ENCODE measurements around the gene CLEC16A.

The CLEC16A gene

DNA sequence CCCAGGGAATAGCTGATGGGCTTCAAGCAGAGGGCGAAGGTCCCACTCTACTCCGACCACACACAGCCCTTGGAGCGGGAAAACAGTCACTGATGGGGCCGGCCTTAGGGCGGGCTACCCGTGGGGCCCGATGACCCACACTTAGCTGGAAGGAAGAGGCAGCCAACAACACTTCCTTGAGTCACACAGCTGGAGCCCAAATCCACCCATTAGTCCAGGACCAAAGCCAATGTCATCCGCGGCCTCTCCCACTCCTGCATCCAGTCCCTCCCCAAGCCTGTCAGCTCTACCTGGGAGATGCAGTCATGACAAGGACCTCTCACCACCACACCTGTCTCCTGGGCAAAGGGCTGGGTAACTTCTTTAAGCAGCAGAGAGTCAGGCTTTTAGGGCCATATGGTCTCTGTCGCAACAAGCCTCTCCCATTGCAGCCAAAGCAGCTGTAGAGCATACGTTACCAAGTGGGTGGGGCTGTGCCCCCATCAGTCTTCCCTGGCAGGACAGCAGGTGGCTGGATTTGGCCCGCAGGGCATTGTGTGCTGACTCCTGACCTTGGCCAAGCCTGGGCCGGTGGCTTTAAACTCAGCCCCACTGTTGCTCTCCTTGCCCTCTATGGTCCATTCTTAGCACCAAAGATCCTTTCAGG is 200.9 kb downstream of the CLEC16A start:
- no peak for DNase-seq

DNA sequence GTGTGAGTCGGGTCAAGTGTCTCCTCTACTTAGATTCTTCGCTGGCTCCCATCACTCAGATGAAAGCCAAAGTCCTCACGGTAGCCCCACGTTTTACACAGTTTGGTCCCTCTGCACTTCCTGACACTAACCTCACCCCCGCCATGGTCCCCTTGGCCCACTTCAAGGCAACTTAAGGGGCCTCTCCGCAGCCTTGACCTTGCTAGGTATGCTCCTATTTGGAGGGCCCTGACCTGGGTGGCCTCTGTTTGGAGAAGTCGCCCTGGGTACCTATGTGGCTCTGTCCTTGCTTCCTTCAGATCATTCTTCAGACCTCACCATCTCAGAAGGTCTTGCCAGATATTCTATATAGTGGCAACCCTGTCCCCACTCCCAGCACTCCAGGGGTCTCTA is 201.5 kb downstream of the CLEC16A start:
- no peak for DNase-seq

DNA sequence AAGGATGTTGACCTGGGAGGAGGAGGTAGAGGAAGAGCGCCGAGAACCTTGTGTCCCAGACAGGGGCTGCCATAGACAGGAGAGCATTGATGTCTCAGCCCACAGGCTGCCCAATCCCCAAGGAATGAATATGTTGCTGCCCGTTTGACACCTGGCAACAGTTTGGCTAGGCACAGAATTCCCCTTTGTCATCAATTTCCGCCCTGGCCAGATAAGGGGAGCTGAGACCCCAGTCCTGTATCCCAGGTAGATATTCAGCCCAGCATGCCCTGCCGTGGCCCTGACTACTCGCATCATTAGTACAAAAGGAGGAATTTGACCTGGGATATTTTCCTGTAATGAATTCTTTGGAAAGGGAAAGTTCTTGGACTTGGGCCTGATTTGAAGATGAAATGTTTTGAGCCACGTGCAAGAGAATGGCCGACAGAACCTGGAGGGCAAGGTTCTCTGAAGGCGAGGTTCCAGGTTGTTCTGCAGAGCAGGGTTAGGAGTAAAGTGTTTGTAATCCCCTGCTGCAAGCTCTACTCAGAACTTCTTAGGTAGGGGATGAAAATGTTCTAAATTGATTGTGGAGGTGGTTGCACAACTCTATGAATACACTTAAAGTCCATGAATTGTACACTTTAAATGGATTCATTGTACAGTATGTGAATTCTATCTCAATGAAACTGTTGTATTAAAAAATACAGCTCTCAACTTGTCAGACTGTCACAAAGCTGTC is 202.8 kb downstream of the CLEC16A start:
- no peak for DNase-seq

DNA sequence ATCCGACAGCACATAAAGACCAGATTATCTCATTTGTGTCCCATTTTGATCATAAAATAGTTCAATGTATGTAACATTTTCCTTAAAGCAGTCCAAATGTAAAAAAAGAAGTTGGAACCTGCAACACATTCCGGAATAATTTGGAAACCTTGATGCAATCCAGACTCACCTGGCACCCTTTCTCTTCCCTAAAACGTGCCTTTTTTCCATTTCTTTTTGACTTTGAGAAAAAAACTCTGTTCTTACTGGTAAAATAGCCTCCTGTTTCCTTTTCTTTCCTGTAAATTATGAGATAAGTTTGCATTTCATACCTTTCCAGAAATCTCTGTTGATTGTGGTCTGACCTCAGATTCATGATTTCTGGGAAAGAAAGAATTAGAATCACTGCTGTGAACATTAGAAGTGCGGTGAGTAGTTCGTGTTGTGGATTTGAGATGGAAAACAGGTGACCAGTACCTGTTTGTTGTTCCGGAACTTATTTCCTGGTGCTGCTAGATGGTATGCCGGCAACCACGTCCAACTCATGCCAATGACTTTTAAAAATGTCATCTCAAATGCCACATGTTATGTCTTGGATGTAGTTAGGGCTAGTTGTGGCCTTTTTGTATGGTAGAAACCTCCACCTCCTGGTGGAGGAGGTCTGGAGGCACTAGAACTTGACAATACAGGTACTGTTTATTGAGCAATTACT is 203.5 kb downstream of the CLEC16A start:
- DNase-seq: no peak

DNA sequence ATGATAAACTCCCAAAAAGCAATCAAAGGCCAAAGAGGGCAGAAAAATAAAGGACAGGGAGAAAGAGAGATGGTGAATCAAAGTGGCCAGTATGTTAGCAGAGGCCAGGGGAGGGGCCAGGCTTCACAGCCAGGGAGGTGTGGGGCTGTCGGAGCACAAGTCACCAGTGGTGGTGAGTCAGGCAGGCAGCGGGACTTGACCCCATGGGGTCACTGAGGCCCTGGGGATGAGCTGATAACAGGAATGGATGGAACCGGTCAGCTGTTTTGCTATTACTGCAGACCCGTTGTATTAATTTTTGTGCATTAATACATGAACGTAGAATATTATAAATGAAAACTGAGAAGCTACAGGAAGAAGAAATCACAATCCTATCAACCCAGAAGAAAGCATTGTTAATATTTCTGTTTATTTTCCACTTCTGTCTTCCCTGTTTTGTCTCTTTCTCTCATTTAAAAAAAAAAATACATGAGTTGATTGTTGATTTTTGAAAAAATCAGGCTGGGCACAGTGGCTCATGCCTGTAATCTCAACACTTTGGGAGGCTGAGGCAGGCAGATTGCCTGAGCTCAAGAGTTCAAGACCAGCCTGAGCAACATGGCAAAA is 204.8 kb downstream of the CLEC16A start:
- DNase-seq: no peak

DNA sequence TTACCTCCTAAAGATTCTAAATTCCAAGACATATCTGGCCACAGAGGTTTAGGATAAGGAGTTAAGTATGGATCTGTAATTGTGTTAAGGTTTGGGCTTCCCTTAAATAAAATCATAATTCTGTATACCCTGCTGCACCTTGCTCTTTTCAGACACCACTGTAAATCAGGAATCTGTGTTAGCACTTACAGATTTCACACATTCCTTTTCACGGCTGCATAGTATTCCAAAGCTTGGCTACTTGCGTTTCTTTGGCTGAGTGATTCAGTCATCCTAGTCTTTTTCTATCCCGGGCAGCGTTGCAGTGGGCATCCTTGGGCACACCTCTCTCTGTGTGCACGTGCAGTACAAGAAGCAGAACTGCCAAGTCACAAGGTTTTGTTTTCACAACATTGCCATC is 205.8 kb downstream of the CLEC16A start:
- no peak for DNase-seq

DNA sequence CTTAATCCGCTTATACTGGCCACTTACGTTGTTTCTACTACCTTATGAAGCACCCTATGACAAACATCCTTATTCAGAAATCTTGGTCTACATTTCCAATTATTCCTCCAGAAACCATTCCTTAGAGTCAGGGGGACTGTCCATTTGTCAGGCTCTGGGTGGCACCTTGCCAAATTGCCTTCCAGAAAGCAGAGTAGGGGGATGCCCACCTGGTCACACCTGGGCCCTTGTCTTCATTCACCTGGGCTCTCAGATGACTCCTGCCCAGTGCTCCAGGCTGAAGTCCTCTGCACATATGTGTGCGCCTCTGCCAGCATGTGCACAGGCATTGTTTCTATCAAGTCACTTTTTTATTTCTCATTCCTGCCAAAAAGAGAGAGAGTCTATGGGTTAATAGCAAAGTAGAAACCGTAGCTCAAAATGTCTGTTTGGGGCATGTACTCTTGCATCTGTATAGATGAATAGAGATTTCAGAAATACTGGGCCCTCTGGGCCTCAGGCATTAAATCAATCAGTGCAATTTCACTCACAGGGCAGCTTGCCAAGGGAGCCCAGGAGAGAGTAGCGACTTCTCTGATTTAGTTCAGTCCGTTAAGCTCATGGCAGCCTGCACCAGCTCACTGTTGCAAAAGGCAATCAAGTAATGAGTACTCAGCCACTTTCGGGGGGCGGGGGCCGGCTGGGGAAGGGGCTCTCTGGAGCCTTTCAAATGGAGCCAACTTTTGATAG is 207.0 kb downstream of the CLEC16A start:
- DNase-seq: no peak

DNA sequence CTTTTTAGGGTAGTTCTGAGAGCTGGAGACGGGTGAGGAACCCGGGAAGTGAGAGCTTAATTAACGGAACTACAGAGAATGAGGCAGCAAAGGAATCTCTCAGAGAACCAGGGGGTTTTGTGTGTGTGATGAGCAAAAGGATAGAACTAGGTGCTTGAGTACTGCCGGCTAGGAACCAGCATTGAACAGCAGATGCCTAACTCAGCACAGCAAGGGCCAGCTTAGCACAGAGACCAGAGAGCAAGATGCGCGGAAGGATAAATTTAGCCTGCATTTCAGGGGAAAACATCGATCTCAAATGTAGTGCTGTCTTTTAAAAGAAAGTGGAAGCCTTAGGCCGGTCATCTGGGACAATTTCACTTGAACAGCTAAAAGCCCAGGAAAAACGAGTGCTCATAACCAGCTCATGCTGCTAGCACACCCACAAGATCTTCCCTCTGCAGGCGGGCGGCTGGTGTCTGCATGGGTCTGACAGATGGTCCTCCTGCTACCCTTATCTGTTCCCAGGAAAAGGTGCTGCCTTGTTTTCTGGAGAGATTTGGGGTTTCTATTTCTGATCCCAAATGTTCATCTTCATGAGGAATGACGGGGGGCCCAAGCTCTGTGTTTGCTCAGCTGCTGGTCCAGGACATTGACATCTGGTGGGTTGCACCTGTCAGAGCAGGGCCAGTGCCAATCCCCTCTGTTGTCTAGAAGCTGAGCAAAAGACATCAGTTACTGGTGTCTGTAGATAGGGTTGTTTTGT is 207.7 kb downstream of the CLEC16A start:
- DNase-seq: no peak

DNA sequence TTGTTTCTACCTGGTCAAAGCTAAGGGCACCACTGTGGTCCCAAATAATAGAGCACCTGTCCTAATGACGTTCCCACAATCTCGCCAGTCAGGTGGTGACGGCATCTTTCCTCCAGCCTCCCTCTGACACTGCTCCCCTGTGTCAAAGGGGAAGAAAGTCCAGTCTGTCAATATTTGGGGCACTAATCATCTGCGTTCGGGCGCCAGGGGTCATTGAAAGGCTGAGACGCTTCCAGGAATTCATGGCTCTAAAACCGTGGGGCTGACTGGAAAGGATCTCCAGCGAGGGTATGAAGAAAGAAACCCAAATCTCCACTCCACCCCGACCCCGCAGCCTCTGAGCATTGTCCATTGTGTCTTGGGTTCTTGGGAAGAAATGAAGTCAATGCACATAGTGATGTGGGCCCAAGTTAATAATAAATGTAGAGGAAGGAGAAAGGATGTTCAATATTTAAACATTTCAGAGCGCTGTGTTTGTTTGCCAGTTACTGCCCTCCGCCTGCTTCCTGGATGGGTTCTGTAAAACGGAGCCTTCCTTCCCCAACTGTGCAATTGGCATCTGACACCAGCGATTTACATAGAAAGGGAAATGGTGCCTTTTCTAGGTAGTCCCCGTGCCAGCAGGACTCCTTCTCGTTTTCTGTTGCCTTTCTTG is 208.4 kb downstream of the CLEC16A start:
- no peak for DNase-seq

DNA sequence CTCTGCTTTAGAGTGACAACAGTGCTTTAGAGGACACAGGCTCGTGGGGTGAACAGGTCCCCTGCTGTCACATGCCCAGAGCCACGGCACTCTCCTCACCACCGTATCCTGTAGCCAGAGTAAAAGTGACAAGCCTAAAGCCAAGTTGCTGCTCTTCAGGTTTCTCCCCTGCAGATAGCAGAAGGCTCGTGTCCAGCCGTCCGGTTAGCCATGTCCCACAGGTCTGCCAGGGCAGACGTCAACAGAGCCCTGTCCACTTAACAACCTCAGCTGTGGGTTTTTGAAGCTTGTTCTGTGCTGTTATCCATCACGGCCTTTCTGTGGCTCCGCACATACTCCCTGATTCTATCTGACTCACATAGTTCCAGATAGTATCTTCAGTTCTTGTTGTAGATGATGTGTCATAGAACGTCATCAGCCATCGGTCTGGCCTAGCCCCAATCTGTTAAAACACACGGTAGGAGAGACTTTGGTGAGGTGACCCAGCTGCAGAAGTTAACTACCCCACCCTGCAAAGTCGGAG is 211.0 kb downstream of the CLEC16A start:
- no peak for DNase-seq

DNA sequence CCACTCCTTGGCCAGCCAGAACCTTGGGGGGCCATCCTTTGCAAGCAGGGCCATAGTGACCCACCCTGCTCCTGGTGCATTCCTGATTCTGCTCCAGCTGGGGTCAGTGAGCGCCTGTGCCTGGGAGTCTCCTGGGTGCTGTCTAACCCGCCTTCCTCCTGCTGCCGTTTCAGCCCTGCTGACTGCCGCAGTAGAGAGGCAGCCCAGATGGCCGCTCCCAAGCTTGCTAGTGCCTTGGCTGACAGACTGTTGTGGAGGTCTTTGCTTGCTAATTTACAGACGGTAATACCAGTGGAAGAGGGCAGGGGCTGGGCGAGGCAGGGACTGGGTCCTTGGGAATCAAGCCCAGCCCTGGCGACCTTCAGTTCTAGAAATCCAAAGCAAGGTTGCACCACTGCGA is 212.0 kb downstream of the CLEC16A start:
- DNase-seq: no peak

DNA sequence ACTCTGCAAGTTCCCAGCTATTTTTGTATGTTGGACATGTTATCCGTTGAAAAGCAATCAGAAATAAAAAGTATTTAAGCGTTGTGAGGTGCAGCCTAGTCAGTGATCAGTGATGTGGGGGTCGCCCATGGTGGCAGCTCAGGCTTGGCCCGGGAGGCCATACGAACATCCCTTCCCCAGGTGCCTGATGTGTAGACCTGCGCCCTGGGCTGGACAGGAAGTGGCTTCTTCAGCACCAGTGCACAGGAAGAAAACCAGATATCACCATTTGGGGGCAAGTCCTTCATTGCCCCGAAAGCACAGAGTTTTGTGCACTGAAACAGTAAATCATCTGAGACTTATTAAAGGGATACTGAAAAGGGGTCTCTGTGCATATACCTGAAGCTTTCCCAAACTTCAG is 212.8 kb downstream of the CLEC16A start:
- no peak for DNase-seq

DNA sequence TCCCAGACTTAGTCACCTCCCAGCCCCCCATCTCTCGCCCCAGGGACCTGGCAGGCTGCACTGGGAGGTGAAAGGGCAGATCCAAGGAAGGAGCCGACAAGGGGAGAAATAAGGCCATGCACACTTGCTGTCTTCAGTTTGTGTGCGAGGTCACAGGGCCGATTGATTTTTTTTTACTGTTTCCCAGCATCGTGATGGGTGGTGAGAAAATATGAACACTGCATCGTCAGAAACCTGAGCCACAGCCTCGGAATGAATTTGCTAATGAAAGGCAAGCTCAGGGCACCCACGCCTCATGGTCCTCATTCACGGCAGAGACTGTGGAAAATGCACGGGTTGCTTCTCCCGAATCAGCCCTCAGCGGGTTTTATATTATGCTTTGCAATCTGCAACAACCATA is 213.7 kb downstream of the CLEC16A start:
- no peak for DNase-seq

DNA sequence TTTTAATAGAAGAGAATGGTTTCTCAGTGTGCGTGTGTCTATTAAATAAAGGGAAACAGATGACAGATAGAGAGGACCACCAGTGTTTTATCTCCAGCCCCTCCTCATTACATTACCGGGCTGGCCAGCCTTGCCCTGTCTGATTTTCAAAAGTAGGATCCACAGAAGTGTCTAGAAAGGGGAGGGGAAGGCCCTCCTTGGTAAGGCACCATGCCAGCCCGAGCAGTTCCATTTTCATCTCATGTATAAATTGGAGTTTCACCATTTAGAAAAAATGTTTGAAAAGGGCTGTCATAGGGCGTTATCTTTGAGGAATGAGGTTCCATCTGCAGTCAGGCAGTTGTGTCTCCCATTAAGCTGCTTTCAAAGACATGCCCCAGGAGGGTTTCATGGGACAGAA is 214.9 kb downstream of the CLEC16A start:
- no peak for DNase-seq

DNA sequence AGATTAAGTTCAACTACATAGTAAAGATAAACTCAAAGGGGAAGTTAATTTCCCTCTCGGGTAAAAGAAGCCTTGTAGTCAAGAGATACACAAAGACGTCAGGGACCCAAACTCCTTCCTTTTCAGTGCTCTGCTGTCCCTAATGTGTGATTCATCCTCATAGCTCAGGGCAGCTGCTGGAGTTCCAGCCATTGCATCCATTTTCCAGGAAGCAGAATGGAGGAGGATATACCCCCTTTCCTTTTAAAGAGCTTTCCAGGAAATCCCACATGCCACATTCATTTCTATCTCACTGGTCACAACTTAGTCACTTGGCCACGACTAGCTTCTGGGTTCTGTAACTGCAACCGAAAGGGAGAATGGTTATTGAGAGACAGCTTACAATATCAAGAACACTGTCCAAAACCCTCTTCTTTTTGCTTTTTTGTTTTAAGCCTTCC is 216.3 kb downstream of the CLEC16A start:
- no peak for DNase-seq

DNA sequence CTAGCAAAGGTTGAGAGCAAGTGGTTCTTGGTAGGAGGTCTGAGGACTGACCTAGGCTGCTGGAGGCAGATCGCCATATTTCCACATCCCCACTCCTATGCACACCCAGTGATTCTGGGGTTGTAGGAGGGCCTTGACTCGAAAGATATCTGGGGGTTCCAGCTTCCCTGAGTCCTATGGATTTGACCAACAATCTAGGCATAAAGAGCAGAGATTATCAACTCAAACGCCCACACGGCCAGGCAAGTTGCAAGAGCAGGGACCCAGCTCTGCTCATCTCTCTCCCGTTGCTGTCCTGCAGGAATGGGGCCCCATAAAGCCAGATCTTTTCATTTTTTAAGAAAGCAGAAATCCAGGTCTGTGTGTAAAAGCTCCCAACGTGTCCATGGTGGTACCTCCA is 217.1 kb downstream of the CLEC16A start:
- DNase-seq: no peak

DNA sequence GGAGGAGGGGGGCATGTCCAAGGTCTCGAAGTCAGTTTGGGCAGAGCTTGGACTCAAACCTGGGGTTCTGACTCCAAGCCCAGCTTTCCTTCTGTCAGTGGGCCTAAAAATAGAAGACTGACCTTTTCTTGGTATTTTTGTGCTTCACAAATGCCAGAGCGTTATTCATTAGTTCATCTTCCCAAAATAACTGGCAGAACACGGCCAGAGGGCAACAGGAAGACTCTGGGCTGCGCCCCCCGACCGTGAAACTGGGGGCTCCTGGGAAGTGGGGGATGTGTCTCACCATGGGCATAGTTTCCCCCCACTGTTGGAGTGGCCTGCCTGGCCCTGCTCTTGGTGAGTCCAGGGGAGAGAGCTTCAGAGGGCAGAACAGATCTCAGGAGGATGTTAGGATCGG is 217.6 kb downstream of the CLEC16A start:
- no peak for DNase-seq

DNA sequence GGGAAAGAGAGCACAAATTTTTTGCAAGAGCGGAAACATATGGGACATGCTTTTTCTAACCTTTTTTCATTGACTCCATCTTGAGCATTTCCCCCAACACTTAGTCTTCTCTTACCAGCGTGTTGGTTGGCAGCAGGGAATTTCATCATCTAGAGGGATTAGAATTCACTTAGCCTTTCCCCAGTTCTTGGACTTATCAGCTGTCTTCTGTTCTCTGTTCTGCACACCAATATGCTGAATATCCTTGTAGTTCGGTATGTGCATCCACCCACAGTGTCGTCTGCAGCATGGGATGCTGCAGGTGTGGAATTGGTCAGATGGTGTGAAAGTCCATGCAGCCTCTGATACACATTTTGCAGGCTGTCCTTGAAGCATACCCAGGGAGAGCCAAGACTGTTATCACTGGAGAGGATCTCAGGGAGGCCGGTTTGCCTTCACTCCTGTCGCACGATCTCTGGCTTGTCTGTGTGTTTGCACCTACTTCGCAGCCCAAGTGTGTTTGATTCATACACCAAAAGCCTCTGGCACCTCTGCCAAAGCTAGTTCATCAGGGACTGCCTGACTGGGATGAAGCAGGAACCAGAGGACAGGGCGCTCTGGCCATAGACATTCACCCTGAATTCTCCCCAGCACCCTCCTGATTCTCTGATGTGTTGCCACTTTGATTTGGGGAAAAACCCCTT is 218.4 kb downstream of the CLEC16A start:
- DNase-seq: no peak

DNA sequence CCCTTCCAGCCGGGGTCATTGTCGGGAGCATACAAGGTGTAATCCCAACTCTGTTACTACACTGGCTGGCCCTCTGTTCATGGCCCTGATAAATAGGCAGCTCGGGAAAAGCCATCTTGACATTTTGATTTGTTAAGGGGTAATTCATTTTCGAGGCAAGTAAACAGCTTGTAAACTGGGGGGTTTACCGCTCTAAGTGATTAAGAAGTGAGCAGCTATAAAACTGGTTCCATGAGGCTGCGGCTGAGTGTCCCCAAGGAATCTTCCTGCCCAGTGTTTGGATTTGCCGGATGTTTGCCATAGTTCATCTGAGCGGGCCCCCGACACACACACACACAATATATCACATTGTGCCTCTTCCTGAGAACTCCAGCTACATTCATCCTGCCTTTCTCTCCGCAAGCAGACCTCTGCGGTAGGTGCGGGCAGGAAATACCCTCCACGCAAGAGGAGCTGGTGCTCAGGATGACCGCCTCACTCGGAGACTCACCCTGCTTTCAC is 219.4 kb downstream of the CLEC16A start:
- DNase-seq: no peak

DNA sequence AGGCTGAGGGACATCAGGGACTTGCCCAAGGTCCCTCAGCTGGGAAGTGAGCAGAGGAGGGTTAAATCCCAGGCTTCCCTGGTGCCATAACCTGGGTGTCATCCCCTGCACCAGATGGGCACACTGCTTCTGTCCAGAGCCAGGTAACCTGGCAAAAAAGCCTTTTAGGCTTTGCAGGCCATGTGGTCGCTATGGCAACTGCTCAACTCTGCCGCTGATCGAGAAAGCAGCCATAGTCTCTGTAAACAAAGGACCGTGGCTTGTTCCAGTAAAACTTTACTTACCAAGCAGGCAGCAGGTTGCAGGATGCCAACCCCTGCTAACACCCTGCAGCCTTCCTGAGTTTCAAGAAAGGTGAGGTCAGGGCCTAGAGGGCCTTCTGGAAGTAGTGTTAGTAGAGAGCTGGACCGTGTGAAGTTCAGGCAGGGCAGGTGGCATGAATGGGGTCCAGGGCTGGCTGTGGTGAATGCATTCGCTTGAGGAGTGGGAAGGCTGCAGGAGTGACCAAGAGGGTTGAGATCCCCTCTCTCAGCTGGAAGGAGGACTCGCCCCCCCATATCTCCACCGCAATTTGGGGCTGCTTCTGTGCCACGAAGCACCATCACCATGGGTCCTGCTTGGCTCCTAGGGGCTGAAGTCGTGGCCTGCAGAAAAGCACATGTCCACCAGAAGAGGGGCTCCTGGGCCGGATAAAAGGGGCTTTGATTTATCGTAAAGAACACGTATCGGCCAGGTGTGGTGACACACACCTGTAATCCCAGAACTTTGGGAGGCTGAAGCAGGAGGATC is 220.3 kb downstream of the CLEC16A start:
- DNase-seq: no peak

Data from NCI-H526 (cell line).